HG02973 (cell line): ENCODE results near the gene JAZF1.
"Not testable (repeated sequence)": the region's sequence is repeated elsewhere in the genome, so short reads cannot be mapped to it uniquely, and the experiment has no call there.

Experiments
- ATAC-seq: cut with Tn5 transposase; IDR thresholded peaks from one replicate; pipeline ENCODE4 v1.9.1; 2021; ENCODE audit warnings: moderate library complexity; ENCODE audit not compliant: unreplicated experiment

Gene JAZF1

GRCh38 chr7:27861747-27862146, 318.8 kb downstream of the JAZF1 start:
- ATAC-seq: no peak

- ATAC-seq: no peak
Measured at GRCh38 chr7:27860800-27861199, 319.8 kb downstream of the JAZF1 start.

GRCh38 chr7:27856703-27857485, 323.7 kb downstream of the JAZF1 start:
- ATAC-seq: not testable (repeated sequence)

GRCh38 chr7:27850531-27850930, 330.1 kb downstream of the JAZF1 start:
- ATAC-seq: no peak

GRCh38 chr7:27846388-27846787, 334.2 kb downstream of the JAZF1 start:
- no peak for ATAC-seq

GRCh38 chr7:27843584-27844305, 336.9 kb downstream of the JAZF1 start:
- ATAC-seq: no peak

GRCh38 chr7:27842851-27843250, 337.7 kb downstream of the JAZF1 start:
- ATAC-seq: no peak

- no peak for ATAC-seq
Measured at GRCh38 chr7:27842094-27842692, 338.4 kb downstream of the JAZF1 start.

GRCh38 chr7:27840760-27841364, 339.7 kb downstream of the JAZF1 start:
- no peak for ATAC-seq

- ATAC-seq: no peak
Measured at GRCh38 chr7:27840313-27840712, 340.3 kb downstream of the JAZF1 start.

- ATAC-seq: no peak
Measured at GRCh38 chr7:27839099-27839498, 341.5 kb downstream of the JAZF1 start.

GRCh38 chr7:27836536-27836935, 344.1 kb downstream of the JAZF1 start:
- ATAC-seq: no peak

GRCh38 chr7:27835376-27835775, 345.2 kb downstream of the JAZF1 start:
- no peak for ATAC-seq

GRCh38 chr7:27834179-27834921, 346.2 kb downstream of the JAZF1 start:
- no peak for ATAC-seq

- ATAC-seq: no peak
Measured at GRCh38 chr7:27826357-27826756, 354.2 kb downstream of the JAZF1 start.

GRCh38 chr7:27825891-27826290, 354.7 kb downstream of the JAZF1 start:
- no peak for ATAC-seq

- ATAC-seq: no peak
Measured at GRCh38 chr7:27822245-27822644, 358.4 kb downstream of the JAZF1 start.

GRCh38 chr7:27812706-27813105, 367.9 kb downstream of the JAZF1 start:
- no peak for ATAC-seq

GRCh38 chr7:27810186-27810585, 370.4 kb downstream of the JAZF1 start:
- no peak for ATAC-seq

- ATAC-seq: no peak
Measured at GRCh38 chr7:27808626-27809025, 372.0 kb downstream of the JAZF1 start.

- no peak for ATAC-seq
Measured at GRCh38 chr7:27804139-27804538, 376.5 kb downstream of the JAZF1 start.
